ENCODE results near the gene CPTP.
A peak's percentile ranks its signal among the peaks of the same experiment; 100 is the strongest.

The CPTP gene

GRCh38 chr1:1345860-1346500, 21.4 kb downstream of the CPTP start:
- no peak overlapping the region for H3K9ac ChIP-seq (ENCODE audit: low read depth, low read length)
- no peaks in the 10 kb centered on the region for H3K27me3 ChIP-seq (ENCODE audit: insufficient read depth, low read length)
- no peak overlapping the region for H3K4me3 ChIP-seq (ENCODE audit: low read length)
- no peaks in the 10 kb centered on the region; the same call in 1 of the 2 replicates for H3K4me1 ChIP-seq (ENCODE audit: insufficient read depth, low read length)
- peaks cover 5% of the 10 kb centered on the region for H3K36me3 ChIP-seq (ENCODE audit: insufficient read depth, low read depth, low read length)
- no peak overlapping the region for H3K27ac ChIP-seq (ENCODE audit: low read length)
- no peaks in the 10 kb centered on the region for H3K9me3 ChIP-seq (ENCODE audit: insufficient read depth, low read depth, low read length)

- no peak overlapping the region for H3K9ac ChIP-seq (ENCODE audit: low read depth, low read length)
- no peaks in the 10 kb centered on the region for H3K27me3 ChIP-seq (ENCODE audit: insufficient read depth, low read length)
- no peaks in the 10 kb centered on the region; the same call in 1 of the 2 replicates for H3K4me1 ChIP-seq (ENCODE audit: insufficient read depth, low read length)
- peaks cover under 1% of the 10 kb centered on the region; the same call in 1 of the 2 replicates for H3K36me3 ChIP-seq (ENCODE audit: insufficient read depth, low read depth, low read length)
- no peak overlapping the region for H3K4me3 ChIP-seq (ENCODE audit: low read length)
- no peak overlapping the region for H3K27ac ChIP-seq (ENCODE audit: low read length)
- H3K9me3 ChIP-seq (ENCODE audit: insufficient read depth, low read depth, low read length) = no peaks in the 10 kb centered on the region
These were observed 21.9 kb downstream of the CPTP start for GRCh38 chr1:1346501-1346890.

DNA sequence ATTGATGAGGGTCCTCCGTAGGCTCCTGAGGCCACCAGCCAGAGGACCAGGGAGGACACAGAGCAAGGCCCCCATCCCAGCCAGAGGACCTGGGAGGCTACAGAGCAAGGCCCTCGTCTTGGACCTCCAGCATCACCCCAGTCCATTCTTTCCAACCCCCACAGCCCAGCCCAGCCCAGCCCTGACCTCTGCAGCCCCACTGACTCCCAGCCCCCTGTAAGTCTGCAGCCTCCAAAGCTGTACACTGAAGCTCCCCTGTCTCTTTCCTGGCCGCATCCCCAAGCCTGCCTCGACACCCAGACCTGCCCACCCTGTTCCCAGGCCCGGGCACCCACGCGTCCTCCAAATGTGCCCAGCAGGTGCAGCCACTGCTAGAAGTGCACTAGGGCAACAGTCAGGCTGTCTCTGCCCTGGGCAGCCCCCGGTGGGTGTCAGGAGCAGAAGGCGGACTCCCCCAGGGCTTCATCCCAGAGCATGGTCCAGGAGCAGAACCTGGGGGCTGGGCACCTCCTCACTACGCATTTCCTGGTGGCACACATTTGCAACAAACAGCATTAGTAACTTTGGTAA, 22.5 kb downstream of the CPTP start:
- peak overlapping the region; percentile 69; the same call in 1 of the 2 replicates for H3K4me3 ChIP-seq (ENCODE audit: low read length)
- H3K36me3 ChIP-seq (ENCODE audit: insufficient read depth, low read depth, low read length) = no peaks in the 10 kb centered on the region
- no peaks in the 10 kb centered on the region for H3K9me3 ChIP-seq (ENCODE audit: insufficient read depth, low read depth, low read length)
- no peak overlapping the region for H3K9ac ChIP-seq (ENCODE audit: low read depth, low read length)
- H3K27ac ChIP-seq (ENCODE audit: low read length) = no peak overlapping the region
- no peaks in the 10 kb centered on the region; the same call in 1 of the 2 replicates for H3K4me1 ChIP-seq (ENCODE audit: insufficient read depth, low read length)
- H3K27me3 ChIP-seq (ENCODE audit: insufficient read depth, low read length) = no peaks in the 10 kb centered on the region

DNA sequence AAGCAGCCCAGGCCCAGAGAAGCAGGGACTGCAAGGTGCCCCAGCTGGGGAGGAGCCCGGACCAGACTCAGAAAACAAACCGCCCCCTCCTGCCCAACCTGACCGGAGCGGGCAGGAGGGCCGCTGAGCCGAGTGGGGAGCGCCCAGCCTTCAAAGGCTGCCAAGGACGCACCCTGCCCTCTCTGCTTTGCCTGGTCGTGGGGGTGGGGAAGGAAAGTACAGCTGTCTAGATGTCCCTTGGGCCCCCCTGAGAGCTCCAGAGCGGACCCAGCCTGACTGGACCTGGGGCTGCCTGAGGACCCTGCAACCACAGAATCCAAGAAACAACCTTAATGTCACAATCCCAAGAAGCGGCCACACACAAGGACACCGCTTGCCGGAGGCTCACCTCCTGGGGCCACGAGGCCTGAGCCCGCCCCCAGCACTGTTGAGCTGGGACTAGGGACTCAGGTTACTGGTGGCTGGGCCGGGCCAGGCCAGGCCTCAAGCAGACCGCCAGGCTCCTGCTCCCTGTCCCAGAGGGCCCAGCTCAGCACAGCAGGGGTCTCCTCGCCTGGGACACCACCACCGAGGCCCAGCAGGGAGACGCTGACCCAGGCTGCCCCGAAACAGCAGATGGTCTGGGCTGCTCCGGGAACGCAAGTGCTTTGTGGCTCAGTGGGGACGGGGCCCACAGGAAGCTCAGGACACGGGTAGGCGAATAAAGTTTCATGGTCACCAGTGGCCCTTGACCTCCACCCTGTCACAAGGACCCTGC, 23.2 kb downstream of the CPTP start:
- H3K27me3 ChIP-seq (ENCODE audit: insufficient read depth, low read length) = 0 out of 2 replicates have a peak, but pooled peaks cover under 1% of the 10 kb centered on the region
- H3K27ac ChIP-seq (ENCODE audit: low read length) = no peak overlapping the region
- peak overlapping the region; percentile 61 for H3K9ac ChIP-seq (ENCODE audit: low read depth, low read length)
- H3K4me1 ChIP-seq (ENCODE audit: insufficient read depth, low read length) = no peaks in the 10 kb centered on the region; the same call in 1 of the 2 replicates
- H3K9me3 ChIP-seq (ENCODE audit: insufficient read depth, low read depth, low read length) = no peaks in the 10 kb centered on the region
- no peaks in the 10 kb centered on the region for H3K36me3 ChIP-seq (ENCODE audit: insufficient read depth, low read depth, low read length)
- H3K4me3 ChIP-seq (ENCODE audit: low read length) = peak overlapping the region; percentile 69

GRCh38 chr1:1348420-1349255, 24.0 kb downstream of the CPTP start:
- H3K9me3 ChIP-seq (ENCODE audit: insufficient read depth, low read depth, low read length) = no peaks in the 10 kb centered on the region
- H3K4me1 ChIP-seq (ENCODE audit: insufficient read depth, low read length) = peaks cover 2% of the 10 kb centered on the region; the same call in 1 of the 2 replicates
- H3K27ac ChIP-seq (ENCODE audit: low read length) = no peak overlapping the region
- peaks cover 8% of the 10 kb centered on the region for H3K27me3 ChIP-seq (ENCODE audit: insufficient read depth, low read length)
- peak overlapping the region; percentile 61 for H3K9ac ChIP-seq (ENCODE audit: low read depth, low read length)
- H3K4me3 ChIP-seq (ENCODE audit: low read length) = peak overlapping the region; percentile 69
- H3K36me3 ChIP-seq (ENCODE audit: insufficient read depth, low read depth, low read length) = no peaks in the 10 kb centered on the region

- Histone ChIP-seq H3K36me3 (ENCODE audit: insufficient read depth, low read depth, low read length) (no peaks in the 10 kb centered on the region), H3K9me3 (ENCODE audit: insufficient read depth, low read depth, low read length) (no peaks in the 10 kb centered on the region), H3K9ac (ENCODE audit: low read depth, low read length) (peak within 1 kb of the TSS; percentile 79), H3K27me3 (ENCODE audit: insufficient read depth, low read length) (peaks cover 16% of the 10 kb centered on the region), H3K4me1 (ENCODE audit: insufficient read depth, low read length) (peaks cover 2% of the 10 kb centered on the region; the same call in 1 of the 2 replicates), H3K27ac (ENCODE audit: low read length) (no peak within 1 kb of the TSS), H3K4me3 (ENCODE audit: low read length) (peak within 1 kb of the TSS; percentile 70)
These were observed 24.8 kb downstream of the CPTP start, which contains the start of gene DVL1 for GRCh38 chr1:1349256-1350012. DVL1 (minus strand) TSS chr1:1349418; CDS start chr1:1349065, 353 bp downstream.

DNA sequence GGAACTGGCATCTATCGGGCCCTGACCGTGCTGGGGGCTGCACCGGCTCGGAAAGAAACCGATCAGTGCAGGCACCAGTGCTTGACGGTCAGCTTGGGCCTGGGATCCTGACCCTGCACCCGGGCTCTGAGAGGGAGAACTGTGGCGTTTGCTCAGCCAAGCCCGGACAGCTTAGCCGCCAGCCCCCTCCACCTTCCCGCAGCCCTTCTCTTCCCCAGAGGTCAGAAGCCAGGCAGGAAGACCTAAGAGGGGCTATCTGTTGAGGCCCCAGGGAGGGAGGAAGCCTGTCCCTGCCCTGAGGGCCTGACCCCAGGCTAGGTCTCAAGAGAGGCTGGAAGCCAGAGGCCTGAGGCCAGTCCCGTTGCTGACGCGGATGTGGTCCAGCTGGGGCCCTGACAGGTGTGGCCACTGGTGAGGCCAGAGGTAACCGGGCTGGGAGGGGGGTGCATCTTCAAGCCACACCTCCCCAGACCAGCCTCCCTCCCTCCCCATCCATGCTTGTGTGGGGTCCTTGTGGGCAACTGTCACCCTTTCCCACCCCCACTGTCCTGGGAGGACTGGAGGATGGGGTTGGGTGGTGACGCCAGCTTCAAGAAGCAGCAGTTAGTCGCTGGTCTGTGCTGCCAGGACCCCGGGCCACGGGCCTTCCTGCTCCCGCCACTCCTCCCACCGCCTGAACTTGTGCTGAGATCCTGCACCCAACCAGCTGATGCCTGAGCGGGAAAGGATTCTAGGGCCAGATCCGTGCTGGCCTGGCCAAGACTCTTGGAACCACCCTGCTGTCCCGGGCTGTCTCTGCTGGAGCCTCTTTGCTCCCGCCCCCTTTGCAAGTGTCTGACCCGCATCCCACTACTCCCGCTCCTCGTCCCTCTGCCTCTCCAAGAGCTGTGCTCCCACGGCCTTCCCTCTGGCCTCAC, 27.2 kb downstream of the CPTP start:
- H3K4me3 ChIP-seq (ENCODE audit: low read length) = peak overlapping the region; percentile 47; the same call in 1 of the 2 replicates
- H3K27me3 ChIP-seq (ENCODE audit: insufficient read depth, low read length) = peaks cover 22% of the 10 kb centered on the region
- H3K27ac ChIP-seq (ENCODE audit: low read length) = no peak overlapping the region
- peaks cover 2% of the 10 kb centered on the region; the same call in 1 of the 2 replicates for H3K4me1 ChIP-seq (ENCODE audit: insufficient read depth, low read length)
- H3K9me3 ChIP-seq (ENCODE audit: insufficient read depth, low read depth, low read length) = no peaks in the 10 kb centered on the region
- H3K36me3 ChIP-seq (ENCODE audit: insufficient read depth, low read depth, low read length) = no peaks in the 10 kb centered on the region
- peak overlapping the region; percentile 48; the same call in 1 of the 2 replicates for H3K9ac ChIP-seq (ENCODE audit: low read depth, low read length)

GRCh38 chr1:1352786-1353388, 28.3 kb downstream of the CPTP start:
- Histone ChIP-seq H3K9ac (ENCODE audit: low read depth, low read length) (peak overlapping the region; percentile 63; the same call in 1 of the 2 replicates), H3K4me3 (ENCODE audit: low read length) (no peak overlapping the region), H3K27ac (ENCODE audit: low read length) (no peak overlapping the region)

DNA sequence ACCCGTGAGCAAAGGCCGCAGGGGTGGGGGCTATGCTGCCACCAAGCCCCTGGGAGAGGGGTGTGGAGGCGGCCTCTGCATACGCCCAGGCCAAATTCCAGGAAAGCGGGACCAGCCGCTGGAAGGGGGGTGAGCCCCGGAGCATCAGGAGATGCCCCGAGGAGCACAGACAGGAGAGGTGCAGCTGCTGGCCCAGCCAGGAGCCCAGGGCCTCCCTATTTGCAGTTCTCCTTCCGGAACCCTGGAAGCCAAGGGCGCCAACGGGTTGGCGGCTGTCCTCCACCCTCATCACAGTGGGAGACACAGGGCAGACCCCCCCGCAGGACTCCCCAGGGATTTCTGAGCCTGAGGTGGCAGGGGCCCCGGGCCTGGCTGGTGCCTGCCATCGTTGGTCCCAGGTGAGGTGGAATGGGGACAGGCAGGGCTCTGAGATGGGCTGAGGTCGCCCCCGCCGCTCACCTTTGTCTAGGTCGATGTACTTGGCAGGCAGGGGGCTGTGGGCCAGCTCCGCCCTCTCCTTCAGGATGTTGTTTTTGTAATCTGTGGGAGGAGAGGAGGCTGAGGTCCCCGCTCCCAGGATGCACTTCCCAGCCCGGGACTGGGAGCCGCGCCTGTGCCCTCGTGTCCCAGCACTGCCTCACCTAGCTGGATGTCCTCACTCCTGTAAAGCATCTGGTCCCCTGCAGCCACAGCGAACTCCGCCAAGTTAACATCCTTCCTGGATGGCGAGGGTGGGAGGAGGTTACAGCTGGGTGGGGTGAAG, 29.0 kb downstream of the CPTP start:
- Histone ChIP-seq H3K9me3 (ENCODE audit: insufficient read depth, low read depth, low read length) (no peaks in the 10 kb centered on the region), H3K27me3 (ENCODE audit: insufficient read depth, low read length) (peaks cover 22% of the 10 kb centered on the region), H3K4me1 (ENCODE audit: insufficient read depth, low read length) (peaks cover 7% of the 10 kb centered on the region; the same call in 1 of the 2 replicates), H3K27ac (ENCODE audit: low read length) (no peak overlapping the region), H3K9ac (ENCODE audit: low read depth, low read length) (peak overlapping the region; percentile 63; the same call in 1 of the 2 replicates), H3K4me3 (ENCODE audit: low read length) (peak overlapping the region; percentile 59; the same call in 1 of the 2 replicates), H3K36me3 (ENCODE audit: insufficient read depth, low read depth, low read length) (no peaks in the 10 kb centered on the region)

More at GRCh38 chr1:1352786-1353388, 28.3 kb downstream of the CPTP start:
- Histone ChIP-seq H3K9me3 (ENCODE audit: insufficient read depth, low read depth, low read length) (no peaks in the 10 kb centered on the region), H3K4me1 (ENCODE audit: insufficient read depth, low read length) (peaks cover 5% of the 10 kb centered on the region; the same call in 1 of the 2 replicates), H3K27me3 (ENCODE audit: insufficient read depth, low read length) (peaks cover 22% of the 10 kb centered on the region), H3K36me3 (ENCODE audit: insufficient read depth, low read depth, low read length) (no peaks in the 10 kb centered on the region)

Measured in iPS-20b (cell line).